Ascending aorta (tissue), 2 donors: ENCODE data around the gene DNAH1. TPM values are rescaled to one million over a fixed set of nuclear protein-coding genes. Genes with fewer than 3 reads are reported as not detected.
A peak's percentile ranks its signal among the peaks of the same experiment; 100 is the strongest.

Source experiments
- DNase-seq, 2 donors: peaks; one replicate each; pipeline ENCODE4 v3.0.0-alpha.2; 2019; ENCODE audit warnings: low spot score in 2 of 2
- H3K27ac ChIP-seq, 2 donors: fragments of 200-600 bp; sonication (generic); one replicate each; pipeline ENCODE4 v1.5.1; 2016 to 2017; ENCODE audit warnings: mild to moderate bottlenecking in 1 of 2
- H3K27me3 ChIP-seq: fragments of 200-600 bp; sonication (generic); one replicate; pipeline ENCODE4 v1.5.1; 2017
- H3K36me3 ChIP-seq, 2 donors: fragments of 200-600 bp; sonication (generic); one replicate each; pipeline ENCODE4 v1.5.1; 2016
- H3K4me1 ChIP-seq, 2 donors: fragments of 200-600 bp; sonication (generic); one replicate each; pipeline ENCODE4 v1.5.1; 2016 to 2017; ENCODE audit warnings: mild to moderate bottlenecking in 1 of 2
- H3K4me3 ChIP-seq, 2 donors: fragments of 200-600 bp; sonication (generic); one replicate each; pipeline ENCODE4 v1.5.1; 2016 to 2017; ENCODE audit warnings: mild to moderate bottlenecking in 1 of 2
- H3K9me3 ChIP-seq, 2 donors: fragments of 200-600 bp; sonication (generic); one replicate each; pipeline ENCODE4 v1.5.1; 2016
- CTCF ChIP-seq, 3 experiments: fragments of 200-600 bp in 2 of 3; fragments of 450-650 bp in 1 of 3; sonication (generic) in 2 of 3; IDR thresholded peaks; one replicate each; pipeline ENCODE4 v1.5.1; 2016 to 2019; ENCODE audit warnings: antibody characterized with exemption in 3 of 3, mild to moderate bottlenecking in 1 of 3, moderate library complexity in 1 of 3
- intact Hi-C: fragments of 100-400 bp; cut with DNase I; formaldehyde crosslinking; loops from one replicate; pipeline ENCODE4 v1.15.1; 2023
- total RNA-seq: library from RNA; depleted of rRNA; stranded (reverse); fragments of >200 nt; gene quantifications from one replicate; pipeline ENCODE4 v1.1.0, GENCODE V29; 2016

The DNAH1 gene
- total RNA-seq, 1 donor from 2014 or later = 7.6 TPM

- H3K27ac ChIP-seq = no peak within 1 kb of the TSS
- H3K27me3 ChIP-seq = no peaks in the 10 kb centered on the region
- H3K9me3 ChIP-seq = no peaks in the 10 kb centered on the region
- no peak within 1 kb of the TSS for H3K4me3 ChIP-seq
- peaks cover 0 to 6% of the 10 kb centered on the region in 2 donors for H3K4me1 ChIP-seq
- TF ChIP-seq CTCF (IDR thresholded peaks at IDR 0.05) = peak; percentile 63 to 77 (median 69)
- intact Hi-C loops = no loop called here
- no peaks in the 10 kb centered on the region for H3K36me3 ChIP-seq
- DNase-seq = peak in 1 of 2 donors; percentile 82
These were observed 129.0 kb downstream of the DNAH1 start, which contains the start of gene SEMA3G for GRCh38 chr3:52444860-52445793. SEMA3G (minus strand) TSS chr3:52445103; CDS start chr3:52445027, 76 bp downstream.

- Histone ChIP-seq H3K27me3 (no peaks in the 10 kb centered on the region), H3K4me3 (no peak overlapping the region), H3K36me3 (no peaks in the 10 kb centered on the region), H3K27ac (no peak overlapping the region), H3K9me3 (no peaks in the 10 kb centered on the region), H3K4me1 (peaks cover 0 to 6% of the 10 kb centered on the region in 2 donors)
- intact Hi-C loops = no loop called here
- TF ChIP-seq CTCF (IDR thresholded peaks at IDR 0.05) = no peak
- no peak for DNase-seq
These were observed 129.9 kb downstream of the DNAH1 start for GRCh38 chr3:52446042-52446441.

GRCh38 chr3:52446631-52447511, 130.8 kb downstream of the DNAH1 start:
- DNase-seq = peak in 1 of 2 donors; percentile 83
- intact Hi-C loops = loop anchor here (1.0 kb wide), 1 partner anchor 19 kb away; no protein-coding TSS in a partner anchor
- no peak overlapping the region for H3K4me3 ChIP-seq
- peak; percentile 96 to 100 (median 100) for TF ChIP-seq CTCF (IDR thresholded peaks at IDR 0.05)
- no peaks in the 10 kb centered on the region for H3K36me3 ChIP-seq
- no peaks in the 10 kb centered on the region for H3K27me3 ChIP-seq
- H3K9me3 ChIP-seq = no peaks in the 10 kb centered on the region
- no peak overlapping the region for H3K27ac ChIP-seq
- peaks cover 0 to 6% of the 10 kb centered on the region in 2 donors for H3K4me1 ChIP-seq

- no peak for DNase-seq
- peaks cover 0 to 6% of the 10 kb centered on the region in 2 donors for H3K4me1 ChIP-seq
- no peak for TF ChIP-seq CTCF (IDR thresholded peaks at IDR 0.05)
- intact Hi-C loops = loop anchor here (1.0 kb wide), 1 partner anchor 19 kb away; no protein-coding TSS in a partner anchor
- H3K36me3 ChIP-seq = no peaks in the 10 kb centered on the region
- no peaks in the 10 kb centered on the region for H3K27me3 ChIP-seq
- no peak overlapping the region for H3K27ac ChIP-seq
- no peak overlapping the region for H3K4me3 ChIP-seq
- H3K9me3 ChIP-seq = no peaks in the 10 kb centered on the region
These were observed 131.6 kb downstream of the DNAH1 start for GRCh38 chr3:52447512-52448355.

Other genes with a start within 250 kb of the DNAH1 start
- not detected for gene POC1A, start 161.9 kb upstream of the DNAH1 start, total RNA-seq
- gene ALAS1, start 118.2 kb upstream of the DNAH1 start, total RNA-seq = 58.3 TPM
- not detected for gene TLR9, start 90.7 kb upstream of the DNAH1 start, total RNA-seq
- gene TWF2, start 77.2 kb upstream of the DNAH1 start, total RNA-seq = 162 TPM
- gene PPM1M, start 70.6 kb upstream of the DNAH1 start, total RNA-seq = 20.3 TPM
- gene WDR82, start 37.7 kb upstream of the DNAH1 start, total RNA-seq = 42.0 TPM
- gene GLYCTK, start 28.5 kb upstream of the DNAH1 start, total RNA-seq = 15.5 TPM
- 90.7 TPM for gene BAP1, start 93.7 kb downstream of the DNAH1 start, total RNA-seq
- not detected for gene PHF7, start 94.3 kb downstream of the DNAH1 start, total RNA-seq
- gene SEMA3G, start 128.8 kb downstream of the DNAH1 start, total RNA-seq = 163 TPM
- gene TNNC1, start 137.7 kb downstream of the DNAH1 start, total RNA-seq = 68.6 TPM
- 58.3 TPM for gene NISCH, start 139.3 kb downstream of the DNAH1 start, total RNA-seq
- gene STAB1, start 179.0 kb downstream of the DNAH1 start, total RNA-seq = 363 TPM
- 95.5 TPM for gene NT5DC2, start 217.5 kb downstream of the DNAH1 start, total RNA-seq
- not detected for gene UQCC5, start 220.3 kb downstream of the DNAH1 start, total RNA-seq